Endothelial cell of umbilical vein (primary cell): Measurements from ENCODE around the gene VIL1.

Source experiments
- EZH2 ChIP-seq: IDR thresholded peaks from 2 replicates; pipeline ENCODE4 v1.6.1; 2012; ENCODE audit warnings: borderline replicate concordance, low read depth, mild to moderate bottlenecking, moderate library complexity, low read length, inconsistent platforms; ENCODE audit not compliant: severe bottlenecking
- GATA2 ChIP-seq: IDR thresholded peaks from 2 replicates; pipeline ENCODE4 v1.7.0; 2011; ENCODE audit warnings: low read depth, mild to moderate bottlenecking, moderate library complexity, mixed read lengths, low read length; ENCODE audit not compliant: insufficient read length, insufficient read depth
- JUN ChIP-seq: IDR thresholded peaks from 2 replicates; pipeline ENCODE4 v1.6.1; 2011; ENCODE audit warnings: borderline replicate concordance, low read depth; ENCODE audit not compliant: insufficient read length, insufficient read depth
- MAX ChIP-seq: IDR thresholded peaks from 2 replicates; pipeline ENCODE4 v1.6.1; 2011; ENCODE audit not compliant: insufficient read depth, insufficient read length
- POLR2A ChIP-seq: IDR thresholded peaks from 2 replicates; pipeline ENCODE4 v1.6.1; 2012; ENCODE audit warnings: low read depth, mild to moderate bottlenecking, control low read depth, low read length
- POLR2AphosphoS5 ChIP-seq: IDR thresholded peaks from 2 replicates; pipeline ENCODE4 v1.6.1; 2012; ENCODE audit warnings: low read depth, mild to moderate bottlenecking, control low read depth, low read length, moderate library complexity; ENCODE audit not compliant: insufficient read depth
- TF ChIP-seq, protein P1 (sequence below), 2 donors: IDR thresholded peaks; 1 replicate in 1 of 2; 2 replicates in 1 of 2; pipeline ENCODE4 v1.5.1; 2011; ENCODE audit warnings: low read length in 2 of 2, mild to moderate bottlenecking in 2 of 2, moderate library complexity in 2 of 2, control low read depth in 1 of 2, inconsistent platforms in 1 of 2, low read depth in 1 of 2; ENCODE audit not compliant: insufficient read depth in 1 of 2; ENCODE audit errors: extremely low read depth in 1 of 2

- TF ChIP-seq MAX (no peak), POLR2A (no peak), EZH2 (no peak), POLR2AphosphoS5 (no peak), GATA2 (no peak), JUN (no peak)
- TF ChIP-seq, protein P1, sequence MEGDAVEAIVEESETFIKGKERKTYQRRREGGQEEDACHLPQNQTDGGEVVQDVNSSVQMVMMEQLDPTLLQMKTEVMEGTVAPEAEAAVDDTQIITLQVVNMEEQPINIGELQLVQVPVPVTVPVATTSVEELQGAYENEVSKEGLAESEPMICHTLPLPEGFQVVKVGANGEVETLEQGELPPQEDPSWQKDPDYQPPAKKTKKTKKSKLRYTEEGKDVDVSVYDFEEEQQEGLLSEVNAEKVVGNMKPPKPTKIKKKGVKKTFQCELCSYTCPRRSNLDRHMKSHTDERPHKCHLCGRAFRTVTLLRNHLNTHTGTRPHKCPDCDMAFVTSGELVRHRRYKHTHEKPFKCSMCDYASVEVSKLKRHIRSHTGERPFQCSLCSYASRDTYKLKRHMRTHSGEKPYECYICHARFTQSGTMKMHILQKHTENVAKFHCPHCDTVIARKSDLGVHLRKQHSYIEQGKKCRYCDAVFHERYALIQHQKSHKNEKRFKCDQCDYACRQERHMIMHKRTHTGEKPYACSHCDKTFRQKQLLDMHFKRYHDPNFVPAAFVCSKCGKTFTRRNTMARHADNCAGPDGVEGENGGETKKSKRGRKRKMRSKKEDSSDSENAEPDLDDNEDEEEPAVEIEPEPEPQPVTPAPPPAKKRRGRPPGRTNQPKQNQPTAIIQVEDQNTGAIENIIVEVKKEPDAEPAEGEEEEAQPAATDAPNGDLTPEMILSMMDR (IDR thresholded peaks at IDR 0.05; ENCODE audit: extremely low read depth in 1 of 2, insufficient read depth in 1 of 2, low read depth in 1 of 2, low read length in 2 of 2) = no peak
These were observed 63.7 kb downstream of the VIL1 start for GRCh38 chr2:218482651-218483050.
